ENCODE data around the gene BLOC1S1. TPM values are rescaled to one million over a fixed set of nuclear protein-coding genes. Genes with fewer than 3 reads are reported as not detected.

The BLOC1S1 gene
- total RNA-seq, 2 experiments from 2014 or later, result 139 to 152 TPM

DNA sequence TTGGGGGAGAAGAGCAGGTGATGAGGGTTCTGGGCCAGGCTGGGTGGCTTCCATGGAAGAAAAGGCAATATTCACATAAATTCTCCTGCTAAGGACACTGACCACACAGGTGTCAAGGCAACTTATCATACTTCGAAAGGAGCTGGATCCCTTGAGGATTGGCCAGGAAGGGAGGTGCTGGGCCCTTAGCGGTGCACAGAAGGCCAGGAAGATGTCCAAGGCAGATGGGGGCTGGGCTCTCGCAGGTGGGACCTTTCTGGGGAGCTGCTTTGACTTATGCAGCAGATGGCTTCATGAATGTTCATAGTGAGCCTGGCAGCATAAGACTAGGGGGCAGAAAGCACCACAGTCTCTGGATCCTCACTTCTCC is 9.1 kb downstream of the BLOC1S1 start:
- ChIA-PET CTCF (ENCODE audit: unreplicated experiment) (interaction anchor here (1.1 to 1.9 kb wide), 3 partner anchors 9 to 17 kb away, joined by 3 to 5 read pairs (median 3); partner anchors contain the start of gene BLOC1S1), POLR2A (no interaction called here)
- no peak for DNase-seq (ENCODE audit: low spot score)
- BruUV-seq (replicated peaks), result no TSS peak
- H3K79me2 ChIP-seq (ENCODE audit: insufficient read depth, low read depth, low read length), result peaks cover 8% of the 10 kb centered on the region; the same call in 1 of the 2 replicates
- no peak overlapping the region for H2AFZ ChIP-seq (ENCODE audit: low read length)
- peaks cover 19% of the 10 kb centered on the region for H3K4me1 ChIP-seq (ENCODE audit: insufficient read depth, low read length, poor library complexity, severe bottlenecking)
- TF ChIP-seq, protein P1, sequence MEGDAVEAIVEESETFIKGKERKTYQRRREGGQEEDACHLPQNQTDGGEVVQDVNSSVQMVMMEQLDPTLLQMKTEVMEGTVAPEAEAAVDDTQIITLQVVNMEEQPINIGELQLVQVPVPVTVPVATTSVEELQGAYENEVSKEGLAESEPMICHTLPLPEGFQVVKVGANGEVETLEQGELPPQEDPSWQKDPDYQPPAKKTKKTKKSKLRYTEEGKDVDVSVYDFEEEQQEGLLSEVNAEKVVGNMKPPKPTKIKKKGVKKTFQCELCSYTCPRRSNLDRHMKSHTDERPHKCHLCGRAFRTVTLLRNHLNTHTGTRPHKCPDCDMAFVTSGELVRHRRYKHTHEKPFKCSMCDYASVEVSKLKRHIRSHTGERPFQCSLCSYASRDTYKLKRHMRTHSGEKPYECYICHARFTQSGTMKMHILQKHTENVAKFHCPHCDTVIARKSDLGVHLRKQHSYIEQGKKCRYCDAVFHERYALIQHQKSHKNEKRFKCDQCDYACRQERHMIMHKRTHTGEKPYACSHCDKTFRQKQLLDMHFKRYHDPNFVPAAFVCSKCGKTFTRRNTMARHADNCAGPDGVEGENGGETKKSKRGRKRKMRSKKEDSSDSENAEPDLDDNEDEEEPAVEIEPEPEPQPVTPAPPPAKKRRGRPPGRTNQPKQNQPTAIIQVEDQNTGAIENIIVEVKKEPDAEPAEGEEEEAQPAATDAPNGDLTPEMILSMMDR (conservative IDR thresholded peaks at IDR 0.05; ENCODE audit: low read length), result peak; percentile 32; the same call in 1 of the 2 replicates
- no peak for TF ChIP-seq EZH2phosphoT487 (IDR thresholded peaks at IDR 0.05; ENCODE audit: borderline replicate concordance, low read depth, low read length)
- no peak overlapping the region for H3K4me3 ChIP-seq (ENCODE audit: low read depth, low read length, poor library complexity, severe bottlenecking)
- H3K4me2 ChIP-seq (ENCODE audit: low read length), result no peak overlapping the region
- no peak overlapping the region for H3K27ac ChIP-seq (ENCODE audit: low read depth, low read length, poor library complexity, severe bottlenecking)
- H3K36me3 ChIP-seq (ENCODE audit: insufficient read depth, low read length), result peaks cover 60% of the 10 kb centered on the region
- no peaks in the 10 kb centered on the region for H3K9me3 ChIP-seq (ENCODE audit: low read length)
- no peaks in the 10 kb centered on the region for H3K9me2 ChIP-seq (ENCODE audit: insufficient read depth, low read length)
- H4K20me1 ChIP-seq (ENCODE audit: insufficient read depth, low read length), result no peaks in the 10 kb centered on the region
- intact Hi-C loops (cut with micrococcal nuclease; ENCODE audit: unreplicated experiment), result loop anchor here (1.0 kb wide), 1 partner anchor 12 kb away; no protein-coding TSS in a partner anchor

DNA sequence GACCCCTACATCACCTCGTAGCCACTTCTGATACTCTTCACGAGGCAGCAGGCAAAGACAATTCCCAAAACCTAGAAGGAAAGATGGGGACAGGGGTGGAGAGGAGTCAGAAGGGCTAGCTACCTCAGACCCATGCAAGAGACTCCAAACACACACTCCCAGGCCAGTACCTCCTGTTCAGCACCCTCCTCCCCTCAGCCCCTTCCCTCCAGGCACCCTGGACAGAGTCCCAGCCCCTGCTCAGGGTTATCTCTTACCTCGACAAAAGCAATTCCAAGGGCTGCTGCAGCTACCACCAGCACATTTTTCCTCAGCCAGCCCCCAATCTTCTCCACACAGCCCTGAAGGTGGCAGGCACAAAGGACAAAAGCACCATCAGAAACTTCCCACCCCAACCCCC is 9.7 kb downstream of the BLOC1S1 start:
- H3K9me3 ChIP-seq (ENCODE audit: low read length), result no peaks in the 10 kb centered on the region
- no peak overlapping the region for H3K4me3 ChIP-seq (ENCODE audit: low read depth, low read length, poor library complexity, severe bottlenecking)
- H3K4me2 ChIP-seq (ENCODE audit: low read length), result no peak overlapping the region
- H3K79me2 ChIP-seq (ENCODE audit: insufficient read depth, low read depth, low read length), result peaks cover 8% of the 10 kb centered on the region; the same call in 1 of the 2 replicates
- H3K4me1 ChIP-seq (ENCODE audit: insufficient read depth, low read length, poor library complexity, severe bottlenecking), result peaks cover 25% of the 10 kb centered on the region
- ChIA-PET POLR2A (no interaction called here), CTCF (ENCODE audit: unreplicated experiment) (interaction anchor here (1.1 to 1.9 kb wide), 2 partner anchors 10 to 12 kb away, joined by 3 to 5 read pairs; partner anchors contain the start of gene BLOC1S1)
- no peaks in the 10 kb centered on the region for H4K20me1 ChIP-seq (ENCODE audit: insufficient read depth, low read length)
- H3K36me3 ChIP-seq (ENCODE audit: insufficient read depth, low read length), result peaks cover 54% of the 10 kb centered on the region
- DNase-seq (ENCODE audit: low spot score), result no peak
- no peak overlapping the region for H3K27ac ChIP-seq (ENCODE audit: low read depth, low read length, poor library complexity, severe bottlenecking)
- no peaks in the 10 kb centered on the region for H3K9me2 ChIP-seq (ENCODE audit: insufficient read depth, low read length)
- intact Hi-C loops (cut with micrococcal nuclease; ENCODE audit: unreplicated experiment), result no loop called here
- TF ChIP-seq, protein P1 (conservative IDR thresholded peaks at IDR 0.05; ENCODE audit: low read length), result no peak
- TF ChIP-seq EZH2phosphoT487 (IDR thresholded peaks at IDR 0.05; ENCODE audit: borderline replicate concordance, low read depth, low read length), result no peak
- TSS peak; percentile 35 for BruUV-seq (replicated peaks)
- no peak overlapping the region for H2AFZ ChIP-seq (ENCODE audit: low read length)

DNA sequence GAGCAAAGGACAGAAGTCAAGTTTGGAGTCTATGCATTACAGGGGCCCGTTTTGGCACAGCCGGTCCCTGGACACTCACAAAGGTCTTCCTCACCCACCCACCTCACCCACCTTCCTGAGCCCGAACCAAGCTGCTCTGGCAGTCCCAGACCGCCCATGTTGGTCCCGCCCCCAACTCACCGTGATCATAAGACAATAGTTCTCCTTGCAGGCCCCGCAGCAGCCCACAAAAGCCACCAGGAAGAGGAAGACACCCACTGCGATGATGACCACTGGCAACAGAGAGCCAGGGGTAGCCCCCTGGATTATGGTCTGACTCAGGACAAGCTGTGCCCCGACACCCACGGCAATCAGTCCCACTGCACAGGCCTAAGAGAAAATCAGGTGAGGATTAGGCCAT is 11.1 kb downstream of the BLOC1S1 start:
- Histone ChIP-seq H3K9me3 (ENCODE audit: low read length) (no peaks in the 10 kb centered on the region), H3K4me3 (ENCODE audit: low read depth, low read length, poor library complexity, severe bottlenecking) (peak overlapping the region; percentile 77), H3K27ac (ENCODE audit: low read depth, low read length, poor library complexity, severe bottlenecking) (no peak overlapping the region), H3K36me3 (ENCODE audit: insufficient read depth, low read length) (peaks cover 42% of the 10 kb centered on the region), H3K4me1 (ENCODE audit: insufficient read depth, low read length, poor library complexity, severe bottlenecking) (peaks cover 29% of the 10 kb centered on the region), H4K20me1 (ENCODE audit: insufficient read depth, low read length) (no peaks in the 10 kb centered on the region), H2AFZ (ENCODE audit: low read length) (no peak overlapping the region), H3K79me2 (ENCODE audit: insufficient read depth, low read depth, low read length) (peaks cover 8% of the 10 kb centered on the region; the same call in 1 of the 2 replicates), H3K9me2 (ENCODE audit: insufficient read depth, low read length) (no peaks in the 10 kb centered on the region), H3K4me2 (ENCODE audit: low read length) (peak overlapping the region; percentile 91)
- no peak for DNase-seq (ENCODE audit: low spot score)
- intact Hi-C loops (cut with micrococcal nuclease; ENCODE audit: unreplicated experiment), result no loop called here
- POLR2A ChIA-PET, result no interaction called here
- CTCF ChIA-PET (ENCODE audit: unreplicated experiment), result no interaction called here
- no TSS peak for BruUV-seq (replicated peaks)
- TF ChIP-seq, protein P1 (conservative IDR thresholded peaks at IDR 0.05; ENCODE audit: low read length), result no peak
- no peak for TF ChIP-seq EZH2phosphoT487 (IDR thresholded peaks at IDR 0.05; ENCODE audit: borderline replicate concordance, low read depth, low read length)

Measured in OCI-LY7 (cell line).